ENCODE measurements around the gene PAPOLB. TPM values are rescaled to one million over a fixed set of nuclear protein-coding genes. Genes with fewer than 3 reads are reported as not detected.

Gene PAPOLB
- total RNA-seq, 4 donors from 2014 or later = 0.10 TPM; not detected in 3

GRCh38 chr7:4873071-4873944 lies 11.5 kb upstream of the PAPOLB start:
- H3K27ac ChIP-seq = no peak overlapping the region
- in situ Hi-C loops (cut with MboI; ENCODE audit: low sequenced_read_pairs in 4 of 4) (no loop called here), intact Hi-C loops (cut with DNase I; ENCODE audit: low total_unique reads) (no loop called here)
- H3K36me3 ChIP-seq = peaks cover 0 to 4% of the 10 kb centered on the region in 2 donors
- H3K9me3 ChIP-seq = no peaks in the 10 kb centered on the region
- no peak for ATAC-seq
- no peaks in the 10 kb centered on the region for H3K4me1 ChIP-seq
- DNase-seq = no peak
- TF ChIP-seq, protein P1, sequence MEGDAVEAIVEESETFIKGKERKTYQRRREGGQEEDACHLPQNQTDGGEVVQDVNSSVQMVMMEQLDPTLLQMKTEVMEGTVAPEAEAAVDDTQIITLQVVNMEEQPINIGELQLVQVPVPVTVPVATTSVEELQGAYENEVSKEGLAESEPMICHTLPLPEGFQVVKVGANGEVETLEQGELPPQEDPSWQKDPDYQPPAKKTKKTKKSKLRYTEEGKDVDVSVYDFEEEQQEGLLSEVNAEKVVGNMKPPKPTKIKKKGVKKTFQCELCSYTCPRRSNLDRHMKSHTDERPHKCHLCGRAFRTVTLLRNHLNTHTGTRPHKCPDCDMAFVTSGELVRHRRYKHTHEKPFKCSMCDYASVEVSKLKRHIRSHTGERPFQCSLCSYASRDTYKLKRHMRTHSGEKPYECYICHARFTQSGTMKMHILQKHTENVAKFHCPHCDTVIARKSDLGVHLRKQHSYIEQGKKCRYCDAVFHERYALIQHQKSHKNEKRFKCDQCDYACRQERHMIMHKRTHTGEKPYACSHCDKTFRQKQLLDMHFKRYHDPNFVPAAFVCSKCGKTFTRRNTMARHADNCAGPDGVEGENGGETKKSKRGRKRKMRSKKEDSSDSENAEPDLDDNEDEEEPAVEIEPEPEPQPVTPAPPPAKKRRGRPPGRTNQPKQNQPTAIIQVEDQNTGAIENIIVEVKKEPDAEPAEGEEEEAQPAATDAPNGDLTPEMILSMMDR (IDR thresholded peaks at IDR 0.05 in 4 of 5, conservative IDR thresholded peaks at IDR 0.05 in 1 of 5) = no peak
- TF ChIP-seq POLR2A (IDR thresholded peaks at IDR 0.05) = no peak
- H3K27me3 ChIP-seq = no peaks in the 10 kb centered on the region
- no peak overlapping the region for H3K4me3 ChIP-seq

DNA sequence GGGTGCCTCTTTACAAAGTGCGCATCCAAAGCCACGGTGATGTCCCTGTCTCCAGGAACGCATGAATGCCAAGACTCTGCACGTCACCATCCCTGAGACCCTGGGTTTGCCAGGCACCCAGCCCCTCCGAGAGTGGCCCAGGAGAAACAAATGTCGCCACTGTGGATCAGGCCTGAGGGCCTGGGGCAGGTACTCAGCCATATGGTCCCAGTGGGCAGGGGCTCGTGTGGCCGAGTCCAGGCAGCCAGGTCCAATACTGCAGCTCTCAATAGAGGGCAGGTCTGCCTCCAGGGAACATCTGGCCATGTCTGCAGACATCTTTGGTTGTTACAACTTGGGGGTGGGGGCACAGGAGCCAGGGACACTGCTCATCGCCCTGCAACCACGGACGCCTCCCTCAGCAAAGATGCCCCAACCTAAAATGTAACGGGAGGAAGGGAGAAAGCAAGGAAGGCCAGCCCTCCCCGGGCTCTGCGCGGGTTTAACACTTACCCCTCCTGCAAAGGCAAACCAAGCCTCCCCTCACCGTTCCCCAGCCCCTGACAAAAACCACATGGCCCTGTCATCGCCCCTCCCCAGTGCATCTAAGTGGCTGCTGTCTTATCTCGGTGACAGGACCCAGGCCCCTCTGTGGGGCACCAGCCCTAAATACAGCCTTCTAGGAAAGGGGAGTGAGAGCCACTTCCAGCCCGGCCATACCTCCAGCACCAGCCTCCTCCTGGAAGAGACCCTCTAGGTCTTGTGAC lies 10.3 kb upstream of the PAPOLB start:
- intact Hi-C loops (cut with DNase I; ENCODE audit: low total_unique reads) = no loop called here
- H3K27me3 ChIP-seq = no peaks in the 10 kb centered on the region
- in situ Hi-C loops (cut with MboI; ENCODE audit: low sequenced_read_pairs in 4 of 4) = no loop called here
- no peak overlapping the region for H3K27ac ChIP-seq
- H3K36me3 ChIP-seq = peaks cover 0 to 4% of the 10 kb centered on the region in 2 donors
- DNase-seq (no peak), ATAC-seq (no peak)
- TF ChIP-seq, protein P1 (IDR thresholded peaks at IDR 0.05 in 4 of 5, conservative IDR thresholded peaks at IDR 0.05 in 1 of 5) = no peak
- TF ChIP-seq POLR2A (IDR thresholded peaks at IDR 0.05) = no peak
- H3K4me1 ChIP-seq = no peaks in the 10 kb centered on the region
- no peaks in the 10 kb centered on the region for H3K9me3 ChIP-seq
- no peak overlapping the region for H3K4me3 ChIP-seq

- Histone ChIP-seq H3K4me3 (no peak overlapping the region), H3K27ac (no peak overlapping the region), H3K27me3 (no peaks in the 10 kb centered on the region), H3K36me3 (peaks cover 0 to 4% of the 10 kb centered on the region in 2 donors), H3K9me3 (no peaks in the 10 kb centered on the region), H3K4me1 (no peaks in the 10 kb centered on the region)
- DNase-seq (no peak), ATAC-seq (no peak)
- TF ChIP-seq, protein P1 (IDR thresholded peaks at IDR 0.05 in 4 of 5, conservative IDR thresholded peaks at IDR 0.05 in 1 of 5) = no peak
- in situ Hi-C loops (cut with MboI; ENCODE audit: low sequenced_read_pairs in 4 of 4) = no loop called here
- intact Hi-C loops (cut with DNase I; ENCODE audit: low total_unique reads) = no loop called here
Measured at GRCh38 chr7:4871056-4871680, 9.3 kb upstream of the PAPOLB start.

GRCh38 chr7:4868493-4868892 lies 6.7 kb upstream of the PAPOLB start:
- H3K4me1 ChIP-seq = no peaks in the 10 kb centered on the region
- H3K4me3 ChIP-seq = no peak overlapping the region
- DNase-seq (no peak), ATAC-seq (no peak)
- no peak overlapping the region for H3K27ac ChIP-seq
- H3K27me3 ChIP-seq = no peaks in the 10 kb centered on the region
- no peak for TF ChIP-seq POLR2A (IDR thresholded peaks at IDR 0.05)
- TF ChIP-seq, protein P1 (IDR thresholded peaks at IDR 0.05 in 4 of 5, conservative IDR thresholded peaks at IDR 0.05 in 1 of 5) = no peak
- H3K9me3 ChIP-seq = no peaks in the 10 kb centered on the region
- in situ Hi-C loops (cut with MboI; ENCODE audit: low sequenced_read_pairs in 4 of 4) (no loop called here), intact Hi-C loops (cut with DNase I; ENCODE audit: low total_unique reads) (no loop called here)
- no peaks in the 10 kb centered on the region for H3K36me3 ChIP-seq
